GM10266 (cell line): ENCODE measurements around the gene TRABD2B.

Source experiments
- DNase-seq: peaks from one replicate; pipeline ENCODE4 v3.0.0; 2012; ENCODE audit errors: extremely low spot score
- CTCF ChIP-seq: IDR thresholded peaks from 2 replicates; pipeline ENCODE4 v1.5.1; 2012; ENCODE audit warnings: mild to moderate bottlenecking, low read depth; ENCODE audit not compliant: control insufficient read depth, insufficient read depth; ENCODE audit errors: missing control alignments

Gene TRABD2B

GRCh38 chr1:47834326-47834725 lies 162.9 kb downstream of the TRABD2B start:
- TF ChIP-seq CTCF: no peak
- no peak for DNase-seq

GRCh38 chr1:47830641-47831333 lies 166.4 kb downstream of the TRABD2B start:
- TF ChIP-seq CTCF: no peak
- DNase-seq: no peak

GRCh38 chr1:47830021-47830420 lies 167.2 kb downstream of the TRABD2B start:
- no peak for TF ChIP-seq CTCF
- no peak for DNase-seq

- DNase-seq: no peak
- no peak for TF ChIP-seq CTCF
Observed at GRCh38 chr1:47828978-47829377, 168.2 kb downstream of the TRABD2B start.

- no peak for DNase-seq
- no peak for TF ChIP-seq CTCF
Observed at GRCh38 chr1:47827109-47827508, 170.1 kb downstream of the TRABD2B start.

GRCh38 chr1:47824716-47825115 lies 172.5 kb downstream of the TRABD2B start:
- no peak for DNase-seq
- no peak for TF ChIP-seq CTCF

- TF ChIP-seq CTCF: no peak
- DNase-seq: no peak
Observed at GRCh38 chr1:47824297-47824696, 172.9 kb downstream of the TRABD2B start.
